Measurements from ENCODE around the gene GRIN2A. TPM values are rescaled to one million over a fixed set of nuclear protein-coding genes. Genes with fewer than 3 reads are reported as not detected.

Gene GRIN2A
- total RNA-seq, 1 donor from 2014 or later: not detected

- H3K4me3 ChIP-seq (ENCODE audit: low read depth, low read length): no peak overlapping the region
- no peaks in the 10 kb centered on the region for H3K36me3 ChIP-seq (ENCODE audit: control insufficient read depth, insufficient read depth, low read length)
- DNase-seq (ENCODE audit: low read depth): no peak
- no peak for TF ChIP-seq CTCF (IDR thresholded peaks at IDR 0.05; ENCODE audit: insufficient read depth, low read length, severe bottlenecking)
- no peak for FAIRE-seq
- no peaks in the 10 kb centered on the region for H3K27me3 ChIP-seq (ENCODE audit: control insufficient read depth, insufficient read depth, low read length)
Measured at GRCh38 chr16:10067406-10067805, 114.8 kb downstream of the GRIN2A start.

GRCh38 chr16:10065019-10065418, 117.2 kb downstream of the GRIN2A start:
- TF ChIP-seq CTCF (IDR thresholded peaks at IDR 0.05; ENCODE audit: insufficient read depth, low read length, severe bottlenecking): no peak
- Histone ChIP-seq H3K27me3 (ENCODE audit: control insufficient read depth, insufficient read depth, low read length) (no peaks in the 10 kb centered on the region), H3K36me3 (ENCODE audit: control insufficient read depth, insufficient read depth, low read length) (no peaks in the 10 kb centered on the region), H3K4me3 (ENCODE audit: low read depth, low read length) (no peak overlapping the region)
- no peak for FAIRE-seq
- DNase-seq (ENCODE audit: low read depth): no peak

- TF ChIP-seq CTCF (IDR thresholded peaks at IDR 0.05; ENCODE audit: insufficient read depth, low read length, severe bottlenecking): no peak
- DNase-seq (ENCODE audit: low read depth) (no peak), FAIRE-seq (no peak)
- H3K27me3 ChIP-seq (ENCODE audit: control insufficient read depth, insufficient read depth, low read length): no peaks in the 10 kb centered on the region
- H3K4me3 ChIP-seq (ENCODE audit: low read depth, low read length): no peak overlapping the region
- H3K36me3 ChIP-seq (ENCODE audit: control insufficient read depth, insufficient read depth, low read length): no peaks in the 10 kb centered on the region
Measured at GRCh38 chr16:10048850-10049249, 133.4 kb downstream of the GRIN2A start.

GRCh38 chr16:10045947-10046346, 136.3 kb downstream of the GRIN2A start:
- TF ChIP-seq CTCF (IDR thresholded peaks at IDR 0.05; ENCODE audit: insufficient read depth, low read length, severe bottlenecking): no peak
- H3K4me3 ChIP-seq (ENCODE audit: low read depth, low read length): no peak overlapping the region
- H3K36me3 ChIP-seq (ENCODE audit: control insufficient read depth, insufficient read depth, low read length): no peaks in the 10 kb centered on the region
- FAIRE-seq (no peak), DNase-seq (ENCODE audit: low read depth) (no peak)
- no peaks in the 10 kb centered on the region for H3K27me3 ChIP-seq (ENCODE audit: control insufficient read depth, insufficient read depth, low read length)

DNA sequence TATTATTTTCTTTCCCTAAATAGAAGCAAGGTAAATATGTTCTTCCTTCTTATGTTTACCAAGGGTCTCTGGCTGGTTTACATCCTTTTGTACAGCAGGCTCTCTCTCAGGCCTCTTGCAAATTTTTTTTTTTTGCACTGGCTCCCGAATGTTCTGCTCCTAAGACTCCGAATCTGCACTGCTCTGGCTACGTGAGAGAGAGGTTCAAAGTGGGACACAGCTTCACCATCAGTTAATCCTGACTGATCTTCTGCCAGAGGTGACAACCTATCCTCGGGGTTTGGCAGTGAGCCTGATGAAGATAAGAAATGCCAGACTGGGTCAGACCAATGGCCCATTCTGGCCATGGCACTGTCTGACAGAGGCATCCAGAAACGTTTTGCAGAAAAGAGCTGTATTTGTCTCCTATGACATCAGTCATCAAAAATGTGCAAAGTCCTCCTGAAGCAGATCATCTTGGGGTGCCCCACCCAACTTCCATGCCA, 136.9 kb downstream of the GRIN2A start:
- DNase-seq (ENCODE audit: low read depth) (no peak), FAIRE-seq (peak; percentile 70)
- Histone ChIP-seq H3K27me3 (ENCODE audit: control insufficient read depth, insufficient read depth, low read length) (no peaks in the 10 kb centered on the region), H3K4me3 (ENCODE audit: low read depth, low read length) (no peak overlapping the region), H3K36me3 (ENCODE audit: control insufficient read depth, insufficient read depth, low read length) (no peaks in the 10 kb centered on the region)
- no peak for TF ChIP-seq CTCF (IDR thresholded peaks at IDR 0.05; ENCODE audit: insufficient read depth, low read length, severe bottlenecking)

Data from bronchial epithelial cell (primary cell).